Endothelial cell of umbilical vein (primary cell): ENCODE results near the gene MUC5AC. TPM values are rescaled to one million over a fixed set of nuclear protein-coding genes. Genes with fewer than 3 reads are reported as not detected.

Experiments
- BruUV-seq: library from RNA; stranded (reverse); fragments of 400-500 nt; replicated peaks from 2 replicates; lab custom pipeline; 2021; lab: Mats Ljungman, UMichigan
- CTCF ChIA-PET: fragments of 300-600, 350-600 bp; sonication (Branson Sonifier 250); formaldehyde crosslinking; loops from one replicate; lab custom pipeline; 2021; ENCODE audit warnings: antibody characterized with exemption, inconsistent platforms; lab: Charles Lee
- POLR2A ChIA-PET: fragments of 300-600, 350-600 bp; sonication (Branson Sonifier 250); formaldehyde crosslinking; loops from one replicate; lab custom pipeline; 2021; ENCODE audit warnings: antibody characterized with exemption, inconsistent platforms; lab: Charles Lee
- DNase-seq: peaks from one replicate; pipeline ENCODE4 v3.0.0-alpha.2; 2011; ENCODE audit warnings: low read depth, low spot score
- FAIRE-seq: peaks from 2 replicates; lab custom pipeline; 2011; peaks lifted over from hg19 to GRCh38; lab: Jason Lieb, UNC
- H2AFZ ChIP-seq: 2 replicates; pipeline ENCODE4 v1.6.0; 2012; ENCODE audit warnings: low read depth, low read length, control low read depth, inconsistent platforms
- H3K27ac ChIP-seq: 2 replicates; pipeline ENCODE4 v1.5.1; 2011; ENCODE audit warnings: low read depth, mild to moderate bottlenecking, control low read depth, low read length, moderate library complexity; ENCODE audit not compliant: insufficient read depth
- H3K27me3 ChIP-seq, 2 experiments: 2 replicates each; pipeline versions ENCODE4 v1.6.0 to v1.6.1; 2011; ENCODE audit warnings: low read length in 2 of 2, mixed read lengths in 1 of 2; ENCODE audit not compliant: control insufficient read depth in 2 of 2, insufficient read depth in 2 of 2
- H3K36me3 ChIP-seq, 2 experiments: 2 replicates in 1 of 2; 3 replicates in 1 of 2; pipeline ENCODE4 v1.5.1; 2011; ENCODE audit warnings: low read length in 2 of 2, mild to moderate bottlenecking in 1 of 2, moderate library complexity in 1 of 2; ENCODE audit not compliant: control insufficient read depth in 2 of 2, insufficient read depth in 2 of 2; ENCODE audit errors: extremely low read depth in 1 of 2
- H3K4me1 ChIP-seq: 3 replicates; pipeline ENCODE4 v1.5.1; 2011; ENCODE audit warnings: mild to moderate bottlenecking, low read length; ENCODE audit not compliant: control insufficient read depth, insufficient read depth; ENCODE audit errors: extremely low read depth
- H3K4me2 ChIP-seq: 2 replicates; pipeline ENCODE4 v1.6.1; 2011; ENCODE audit warnings: low read length, control low read depth, mixed read lengths; ENCODE audit not compliant: insufficient read depth
- H3K4me3 ChIP-seq, 3 experiments: fragments of 200-600 bp in 1 of 3; sonication (generic), shearing (Covaris generic) in 1 of 3; replicated peaks in 1 of 3; 2 replicates each; pipeline ENCODE4 v1.5.1; 2011 to 2016; ENCODE audit warnings: control low read depth in 3 of 3, low read length in 3 of 3, mild to moderate bottlenecking in 2 of 3, inconsistent platforms in 1 of 3, low read depth in 1 of 3, moderate library complexity in 1 of 3; ENCODE audit not compliant: insufficient read depth in 1 of 3
- H3K79me2 ChIP-seq: 2 replicates; pipeline ENCODE4 v1.6.0; 2012; ENCODE audit warnings: low read length, inconsistent platforms; ENCODE audit not compliant: control insufficient read depth, insufficient read depth
- H3K9ac ChIP-seq: replicated peaks from 2 replicates; pipeline ENCODE3; 2011; ENCODE audit warnings: low read length, control low read depth; ENCODE audit not compliant: insufficient read depth; ENCODE audit errors: extremely low read depth
- H3K9me1 ChIP-seq: replicated peaks from 3 replicates; pipeline ENCODE4 v1.6.0; 2011; ENCODE audit warnings: mild to moderate bottlenecking, low read length; ENCODE audit not compliant: control insufficient read depth, insufficient read depth; ENCODE audit errors: extremely low read depth
- H3K9me3 ChIP-seq: replicated peaks from 2 replicates; pipeline ENCODE4 v1.5.1; 2012; ENCODE audit warnings: low read length, inconsistent platforms; ENCODE audit not compliant: control insufficient read depth, insufficient read depth
- H4K20me1 ChIP-seq: replicated peaks from 2 replicates; pipeline ENCODE3; 2011; ENCODE audit warnings: mild to moderate bottlenecking, low read length; ENCODE audit not compliant: control insufficient read depth, insufficient read depth; ENCODE audit errors: extremely low read depth
- CTCF ChIP-seq, 2 donors: IDR thresholded peaks; 1 replicate in 1 of 2; 2 replicates in 1 of 2; pipeline ENCODE4 v1.5.1; 2011; ENCODE audit warnings: low read length in 2 of 2, mild to moderate bottlenecking in 2 of 2, moderate library complexity in 2 of 2, control low read depth in 1 of 2, inconsistent platforms in 1 of 2, low read depth in 1 of 2; ENCODE audit not compliant: insufficient read depth in 1 of 2; ENCODE audit errors: extremely low read depth in 1 of 2
- EZH2 ChIP-seq: IDR thresholded peaks from 2 replicates; pipeline ENCODE4 v1.6.1; 2012; ENCODE audit warnings: borderline replicate concordance, low read depth, mild to moderate bottlenecking, moderate library complexity, low read length, inconsistent platforms; ENCODE audit not compliant: severe bottlenecking
- FOS ChIP-seq: IDR thresholded peaks from 2 replicates; pipeline ENCODE4 v1.6.1; 2011; ENCODE audit warnings: mild to moderate bottlenecking, low read length, moderate library complexity, borderline replicate concordance; ENCODE audit not compliant: insufficient read depth
- GATA2 ChIP-seq: IDR thresholded peaks from 2 replicates; pipeline ENCODE4 v1.7.0; 2011; ENCODE audit warnings: low read depth, mild to moderate bottlenecking, moderate library complexity, mixed read lengths, low read length; ENCODE audit not compliant: insufficient read length, insufficient read depth
- JUN ChIP-seq: IDR thresholded peaks from 2 replicates; pipeline ENCODE4 v1.6.1; 2011; ENCODE audit warnings: borderline replicate concordance, low read depth; ENCODE audit not compliant: insufficient read length, insufficient read depth
- MAX ChIP-seq: IDR thresholded peaks from 2 replicates; pipeline ENCODE4 v1.6.1; 2011; ENCODE audit not compliant: insufficient read depth, insufficient read length
- MYC ChIP-seq: IDR thresholded peaks from one replicate; pipeline ENCODE4 v1.6.1; 2011; ENCODE audit warnings: mild to moderate bottlenecking, low read depth, low read length
- POLR2A ChIP-seq: IDR thresholded peaks from 2 replicates; pipeline ENCODE4 v1.6.1; 2012; ENCODE audit warnings: low read depth, mild to moderate bottlenecking, control low read depth, low read length
- POLR2AphosphoS5 ChIP-seq: IDR thresholded peaks from 2 replicates; pipeline ENCODE4 v1.6.1; 2012; ENCODE audit warnings: low read depth, mild to moderate bottlenecking, control low read depth, low read length, moderate library complexity; ENCODE audit not compliant: insufficient read depth
- dilution Hi-C: fragments of 300-500 bp; cut with MboI; formaldehyde crosslinking; loops from one replicate; pipeline ENCODE4 v1.15.0; 2019; ENCODE audit warnings: low sequenced_read_pairs; ENCODE audit not compliant: extremely low pct_ligation_motif_present
- intact Hi-C: fragments of 100-400 bp; cut with micrococcal nuclease; formaldehyde crosslinking; loops from one replicate; pipeline ENCODE4 v1.10.0; 2022
- polyA plus RNA-seq, 4 experiments: library from polyadenylated mRNA; depleted of rRNA in 3 of 4; stranded (reverse) in 3 of 4; unstranded in 1 of 4; fragments of >200 nt; gene quantifications; 2 replicates each; pipeline versions ENCODE4 v1.2.1 to v1.2.3, GENCODE V29; 2011 to 2012; ENCODE audit warnings: missing spikeins in 1 of 4
- total RNA-seq: library from RNA; stranded (reverse); gene quantifications from 2 replicates; pipeline ENCODE4 v1.2.3, GENCODE V29; 2021

Gene MUC5AC
- total and polyA plus RNA-seq, 2 donors (not counting 3 experiments of a cell fraction or from before 2014, with no cell fraction given), result not detected

GRCh38 chr11:1157341-1157644 is 460 bp upstream of the MUC5AC start:
- H3K79me2 ChIP-seq, result no peaks in the 10 kb centered on the region
- intact Hi-C loops, result no loop called here
- dilution Hi-C loops, result no loop called here
- no peaks in the 10 kb centered on the region for H3K9me3 ChIP-seq
- ChIA-PET POLR2A (no interaction called here), CTCF (no interaction called here)
- H3K9ac ChIP-seq, result no peak overlapping the region
- no peak for TF ChIP-seq JUN
- TF ChIP-seq FOS, result no peak
- TF ChIP-seq MAX, result no peak
- TF ChIP-seq POLR2AphosphoS5, result no peak
- TF ChIP-seq CTCF (IDR thresholded peaks at IDR 0.05; ENCODE audit: extremely low read depth in 1 of 2, insufficient read depth in 1 of 2, low read depth in 1 of 2, low read length in 2 of 2), result no peak
- no peak for TF ChIP-seq MYC
- no peak for TF ChIP-seq EZH2
- TF ChIP-seq GATA2, result no peak
- TF ChIP-seq POLR2A, result no peak
- H3K4me3 ChIP-seq, result no peak overlapping the region
- H2AFZ ChIP-seq, result no peak overlapping the region
- no peak for DNase-seq
- no peaks in the 10 kb centered on the region for H3K27me3 ChIP-seq
- no peaks in the 10 kb centered on the region for H4K20me1 ChIP-seq
- no TSS peak for BruUV-seq
- FAIRE-seq, result no peak
- peaks cover 4% of the 10 kb centered on the region for H3K4me1 ChIP-seq
- no peak overlapping the region for H3K27ac ChIP-seq
- H3K4me2 ChIP-seq, result no peak overlapping the region
- no peaks in the 10 kb centered on the region for H3K36me3 ChIP-seq
- H3K9me1 ChIP-seq, result no peaks in the 10 kb centered on the region
